Osteoblast (primary cell): ENCODE data around the gene ALKBH6. TPM values are rescaled to one million over a fixed set of nuclear protein-coding genes. Genes with fewer than 3 reads are reported as not detected.
A peak's percentile ranks its signal among the peaks of the same experiment; 100 is the strongest.

Source experiments
- DNase-seq: peaks from one replicate; pipeline ENCODE4 v3.0.0; 2011; ENCODE audit warnings: low spot score, mixed read lengths; ENCODE audit not compliant: insufficient read length; ENCODE audit errors: missing footprints
- H2AFZ ChIP-seq: 2 replicates; pipeline ENCODE4 v1.6.0; 2011; ENCODE audit warnings: mild to moderate bottlenecking, low read length
- H3K27ac ChIP-seq: 2 replicates; pipeline ENCODE4 v1.5.1; 2011; ENCODE audit warnings: mild to moderate bottlenecking, low read depth, low read length, moderate library complexity
- H3K27me3 ChIP-seq: 2 replicates; pipeline ENCODE4 v1.6.0; 2012; ENCODE audit warnings: mild to moderate bottlenecking, control low read depth, inconsistent platforms, low read length, moderate library complexity; ENCODE audit not compliant: insufficient read depth
- H3K36me3 ChIP-seq: 2 replicates; pipeline ENCODE4 v1.5.1; 2011; ENCODE audit warnings: mild to moderate bottlenecking, low read length, control low read depth, moderate library complexity; ENCODE audit not compliant: insufficient read depth
- H3K4me1 ChIP-seq: 2 replicates; pipeline ENCODE4 v1.5.1; 2011; ENCODE audit warnings: mild to moderate bottlenecking, low read length, control low read depth, moderate library complexity; ENCODE audit not compliant: insufficient read depth
- H3K4me2 ChIP-seq: 2 replicates; pipeline ENCODE4 v1.6.0; 2011; ENCODE audit warnings: mild to moderate bottlenecking, low read length; ENCODE audit not compliant: insufficient read depth
- H3K4me3 ChIP-seq: fragments of 200-600 bp; sonication (generic); 3 replicates; pipeline ENCODE4 v1.5.1; 2012; ENCODE audit warnings: mild to moderate bottlenecking, low read length, inconsistent platforms; ENCODE audit not compliant: insufficient read depth
- H3K79me2 ChIP-seq: 2 replicates; pipeline ENCODE4 v1.6.0; 2012; ENCODE audit warnings: mild to moderate bottlenecking, low read length, control low read depth, inconsistent platforms; ENCODE audit not compliant: insufficient read depth
- H3K9me3 ChIP-seq: 2 replicates; pipeline ENCODE4 v1.5.1; 2011; ENCODE audit warnings: low read depth, low read length, control low read depth
- H4K20me1 ChIP-seq: 2 replicates; pipeline ENCODE4 v1.6.0; 2012; ENCODE audit warnings: mild to moderate bottlenecking, low read length, control low read depth; ENCODE audit not compliant: insufficient read depth
- total RNA-seq: library from RNA; depleted of rRNA; stranded (reverse); fragments of >200 nt; gene quantifications from 2 replicates; pipeline ENCODE4 v1.2.3, GENCODE V29; 2012
- TF ChIP-seq, protein P1 (sequence below): IDR thresholded peaks from 2 replicates; pipeline ENCODE4 v1.5.1; 2011; ENCODE audit warnings: mild to moderate bottlenecking, low read depth, low read length, moderate library complexity; ENCODE audit errors: extremely low read depth

The ALKBH6 gene
- total RNA-seq, 1 donor: 12.3 TPM

DNA sequence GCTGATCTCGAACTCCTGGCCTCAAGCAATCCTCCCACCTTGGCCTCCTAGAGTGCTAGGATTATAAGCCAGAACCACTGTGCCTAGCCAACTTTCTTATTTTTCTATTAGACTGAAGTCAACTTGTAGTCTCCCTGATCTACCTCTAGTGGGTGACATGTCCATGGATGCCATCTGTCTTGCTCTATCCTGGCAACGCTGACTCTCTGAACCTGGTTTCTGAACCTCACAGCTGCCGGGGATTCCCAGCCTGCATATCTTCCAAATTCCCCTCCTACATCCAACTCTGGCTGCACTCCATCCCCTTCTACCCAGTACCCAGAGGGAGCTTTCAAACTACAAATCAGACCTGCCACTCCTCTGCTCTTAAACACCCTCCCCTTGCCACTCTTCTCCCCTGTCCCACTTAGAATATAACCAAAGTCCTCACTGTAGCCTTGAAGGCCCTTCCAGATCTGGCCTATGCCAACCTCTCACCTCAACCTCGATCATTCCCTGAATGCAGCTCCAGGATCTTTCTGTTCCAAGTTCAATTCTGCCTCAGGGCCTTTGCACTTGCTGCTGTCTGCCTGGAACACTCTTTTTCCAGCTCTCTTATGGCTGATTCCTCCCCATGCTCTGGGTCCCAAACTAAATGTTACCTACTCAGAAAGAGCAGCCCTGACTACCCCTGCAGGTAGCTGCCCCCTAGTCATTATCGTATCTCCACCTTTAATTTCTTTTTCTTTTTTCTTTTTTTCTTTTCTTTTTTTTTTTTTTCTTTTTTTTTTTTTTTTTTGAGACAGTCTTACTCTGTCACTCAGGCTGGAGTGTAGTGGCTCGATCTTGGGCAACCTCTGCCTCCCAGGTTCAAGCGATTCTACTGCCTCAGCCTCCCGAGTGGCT is 16.5 kb upstream of the ALKBH6 start:
- Histone ChIP-seq H3K4me1 (peaks cover 8% of the 10 kb centered on the region), H3K27ac (no peak overlapping the region), H3K27me3 (no peaks in the 10 kb centered on the region), H2AFZ (no peak overlapping the region), H3K9me3 (no peaks in the 10 kb centered on the region), H4K20me1 (peaks cover 3% of the 10 kb centered on the region), H3K79me2 (peaks cover 2% of the 10 kb centered on the region), H3K4me3 (no peak overlapping the region), H3K4me2 (no peak overlapping the region), H3K36me3 (peaks cover 16% of the 10 kb centered on the region)
- TF ChIP-seq, protein P1, sequence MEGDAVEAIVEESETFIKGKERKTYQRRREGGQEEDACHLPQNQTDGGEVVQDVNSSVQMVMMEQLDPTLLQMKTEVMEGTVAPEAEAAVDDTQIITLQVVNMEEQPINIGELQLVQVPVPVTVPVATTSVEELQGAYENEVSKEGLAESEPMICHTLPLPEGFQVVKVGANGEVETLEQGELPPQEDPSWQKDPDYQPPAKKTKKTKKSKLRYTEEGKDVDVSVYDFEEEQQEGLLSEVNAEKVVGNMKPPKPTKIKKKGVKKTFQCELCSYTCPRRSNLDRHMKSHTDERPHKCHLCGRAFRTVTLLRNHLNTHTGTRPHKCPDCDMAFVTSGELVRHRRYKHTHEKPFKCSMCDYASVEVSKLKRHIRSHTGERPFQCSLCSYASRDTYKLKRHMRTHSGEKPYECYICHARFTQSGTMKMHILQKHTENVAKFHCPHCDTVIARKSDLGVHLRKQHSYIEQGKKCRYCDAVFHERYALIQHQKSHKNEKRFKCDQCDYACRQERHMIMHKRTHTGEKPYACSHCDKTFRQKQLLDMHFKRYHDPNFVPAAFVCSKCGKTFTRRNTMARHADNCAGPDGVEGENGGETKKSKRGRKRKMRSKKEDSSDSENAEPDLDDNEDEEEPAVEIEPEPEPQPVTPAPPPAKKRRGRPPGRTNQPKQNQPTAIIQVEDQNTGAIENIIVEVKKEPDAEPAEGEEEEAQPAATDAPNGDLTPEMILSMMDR: peak; percentile 28
- DNase-seq: peak; percentile 92

DNA sequence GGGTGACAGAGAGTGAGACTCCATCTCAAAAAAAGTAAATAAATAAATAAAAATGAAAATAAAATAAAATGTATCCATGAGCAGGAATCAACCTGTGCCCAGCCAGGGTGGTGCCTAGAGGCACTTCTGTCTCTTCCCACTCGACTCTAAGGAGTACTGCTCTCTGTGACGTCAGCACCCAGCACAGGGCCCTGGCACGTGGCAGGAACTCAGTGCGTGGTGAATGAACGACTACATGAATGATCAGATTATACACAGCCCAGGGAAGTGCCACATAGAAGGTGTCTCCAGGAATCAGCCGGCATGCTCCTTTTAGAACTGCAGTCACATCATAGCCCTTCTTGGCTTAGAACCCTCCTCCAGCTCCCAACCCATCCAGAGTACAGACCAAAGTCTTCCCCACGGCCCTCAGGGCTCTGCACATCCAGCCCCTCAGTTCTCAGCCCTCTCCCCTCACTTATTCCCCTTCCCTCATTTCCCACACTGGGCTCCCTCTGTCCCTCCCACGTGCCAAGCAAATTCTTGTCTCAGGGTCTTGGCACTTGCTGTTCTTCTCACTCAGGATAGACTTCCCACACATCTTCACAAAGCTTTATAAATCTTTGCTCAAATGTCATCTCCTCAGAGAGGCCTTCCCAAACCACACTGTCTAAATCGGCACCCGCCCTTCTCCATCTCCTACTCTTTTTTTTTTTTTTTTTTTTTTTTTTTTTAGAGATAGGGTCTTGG is 14.5 kb upstream of the ALKBH6 start:
- peaks cover 8% of the 10 kb centered on the region for H3K4me1 ChIP-seq
- no peaks in the 10 kb centered on the region for H3K27me3 ChIP-seq
- no peak overlapping the region for H3K4me2 ChIP-seq
- no peaks in the 10 kb centered on the region for H3K9me3 ChIP-seq
- H3K4me3 ChIP-seq: no peak overlapping the region
- peaks cover 22% of the 10 kb centered on the region for H3K36me3 ChIP-seq
- peaks cover 2% of the 10 kb centered on the region for H3K79me2 ChIP-seq
- no peak overlapping the region for H3K27ac ChIP-seq
- peaks cover 3% of the 10 kb centered on the region for H4K20me1 ChIP-seq
- TF ChIP-seq, protein P1: no peak
- DNase-seq: no peak
- H2AFZ ChIP-seq: no peak overlapping the region

- Histone ChIP-seq H3K79me2 (peaks cover 2% of the 10 kb centered on the region), H3K4me2 (no peak overlapping the region), H2AFZ (no peak overlapping the region), H3K9me3 (no peaks in the 10 kb centered on the region), H3K27me3 (no peaks in the 10 kb centered on the region), H3K4me3 (no peak overlapping the region), H3K4me1 (peaks cover 4% of the 10 kb centered on the region), H4K20me1 (peaks cover 3% of the 10 kb centered on the region), H3K27ac (no peak overlapping the region), H3K36me3 (peaks cover 27% of the 10 kb centered on the region)
- no peak for DNase-seq
- TF ChIP-seq, protein P1: no peak
Measured at GRCh38 chr19:36027696-36028095, 13.7 kb upstream of the ALKBH6 start.
